Glutamatergic neuron (in vitro differentiated cells): ENCODE measurements around the gene AAMP. TPM values are rescaled to one million over a fixed set of nuclear protein-coding genes. Genes with fewer than 3 reads are reported as not detected.

Experiments
- DNase-seq: peaks from one replicate; pipeline ENCODE4 v3.0.0; 2022
- H3K27ac Mint-ChIP-seq: one replicate; pipeline ENCODE4 v1.8.0; 2020; ENCODE audit warnings: mild to moderate bottlenecking, mixed read lengths, inconsistent platforms; ENCODE audit not compliant: unreplicated experiment
- H3K27me3 Mint-ChIP-seq: one replicate; pipeline ENCODE4 v1.8.0; 2020; ENCODE audit warnings: mild to moderate bottlenecking, moderate library complexity, mixed read lengths, inconsistent platforms; ENCODE audit not compliant: unreplicated experiment
- H3K36me3 Mint-ChIP-seq: one replicate; pipeline ENCODE4 v1.8.0; 2020; ENCODE audit warnings: mild to moderate bottlenecking, mixed read lengths, inconsistent platforms; ENCODE audit not compliant: unreplicated experiment
- H3K4me1 Mint-ChIP-seq: one replicate; pipeline ENCODE4 v1.8.0; 2020; ENCODE audit warnings: mild to moderate bottlenecking, low read depth, mixed read lengths, inconsistent platforms; ENCODE audit not compliant: unreplicated experiment
- H3K4me3 Mint-ChIP-seq: one replicate; pipeline ENCODE4 v1.8.0; 2020; ENCODE audit warnings: mild to moderate bottlenecking, mixed read lengths, inconsistent platforms; ENCODE audit not compliant: unreplicated experiment
- H3K9me3 Mint-ChIP-seq: one replicate; pipeline ENCODE4 v1.8.0; 2020; ENCODE audit warnings: mild to moderate bottlenecking, moderate library complexity, mixed read lengths, inconsistent platforms; ENCODE audit not compliant: unreplicated experiment
- microRNA-seq: library from miRNA; unstranded; fragments of <30 nt; microRNA quantifications from one replicate; pipeline ENCODE4, GENCODE V29; 2020; ENCODE audit not compliant: unreplicated experiment
- total RNA-seq: library from RNA; stranded (reverse); fragmentation: NEBNext Ultra II Directional; extraction: Animal tissue kit (Norgen Biotek cat#: 25700); gene quantifications from one replicate; pipeline ENCODE4 v1.2.1, GENCODE V29; 2021; ENCODE audit not compliant: unreplicated experiment
- TF ChIP-seq, protein P1 (sequence below): fragments of 200-600 bp; sonication (generic); IDR thresholded peaks from one replicate; pipeline ENCODE4 v1.5.0; 2021; ENCODE audit not compliant: partially characterized antibody, unreplicated experiment

AAMP gene
- total RNA-seq, 1 donor from 2014 or later = 64.6 TPM

DNA sequence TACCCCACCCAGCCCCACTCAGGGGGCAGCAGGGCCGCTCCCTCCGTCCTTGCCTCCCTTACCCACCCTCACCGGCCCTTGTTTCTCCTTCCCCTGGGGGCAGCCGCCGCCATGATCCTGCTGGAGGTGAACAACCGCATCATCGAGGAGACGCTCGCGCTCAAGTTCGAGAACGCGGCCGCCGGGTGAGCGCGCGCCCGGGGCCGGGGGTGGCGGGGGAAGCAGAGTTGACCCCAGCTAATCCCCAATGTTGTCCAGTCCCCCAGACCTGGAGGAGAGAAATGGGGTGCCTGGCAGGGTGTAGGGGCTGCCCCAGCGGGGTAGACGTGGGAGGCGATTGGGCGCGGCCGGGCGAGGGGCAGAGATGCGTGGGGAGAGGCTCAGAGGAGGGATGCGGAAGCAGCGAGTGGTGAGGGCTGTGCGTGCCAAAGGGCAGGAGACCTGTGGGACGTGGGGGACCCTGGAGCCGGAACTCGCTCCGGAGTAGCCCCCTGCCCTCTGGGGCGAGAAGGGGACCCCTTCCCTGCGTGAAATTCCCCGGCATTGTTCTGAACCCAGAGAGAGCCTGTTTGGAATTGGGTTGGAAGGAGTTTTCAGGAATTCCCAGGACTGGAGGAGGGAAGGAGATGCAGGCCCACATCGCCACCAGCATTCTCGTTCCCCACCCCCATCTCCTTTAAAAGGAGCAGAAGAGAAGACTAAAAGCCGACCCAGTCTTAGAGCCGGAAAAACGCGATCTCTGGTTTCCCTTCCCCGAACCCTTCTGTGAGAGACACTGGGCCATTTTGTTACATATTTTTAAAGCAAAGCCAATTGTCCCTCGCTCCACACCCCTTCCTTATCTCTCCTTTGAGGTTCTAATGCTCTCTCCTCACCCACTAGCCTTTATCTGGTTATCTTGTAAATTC lies 52.3 kb downstream of the AAMP start:
- Mint-ChIP-seq H3K36me3 (no peaks in the 10 kb centered on the region), H3K4me3 (peak overlapping the region; percentile 93), H3K9me3 (peaks cover 7% of the 10 kb centered on the region), H3K27me3 (peaks cover 4% of the 10 kb centered on the region), H3K27ac (peak overlapping the region; percentile 80), H3K4me1 (peaks cover 27% of the 10 kb centered on the region)
- TF ChIP-seq, protein P1, sequence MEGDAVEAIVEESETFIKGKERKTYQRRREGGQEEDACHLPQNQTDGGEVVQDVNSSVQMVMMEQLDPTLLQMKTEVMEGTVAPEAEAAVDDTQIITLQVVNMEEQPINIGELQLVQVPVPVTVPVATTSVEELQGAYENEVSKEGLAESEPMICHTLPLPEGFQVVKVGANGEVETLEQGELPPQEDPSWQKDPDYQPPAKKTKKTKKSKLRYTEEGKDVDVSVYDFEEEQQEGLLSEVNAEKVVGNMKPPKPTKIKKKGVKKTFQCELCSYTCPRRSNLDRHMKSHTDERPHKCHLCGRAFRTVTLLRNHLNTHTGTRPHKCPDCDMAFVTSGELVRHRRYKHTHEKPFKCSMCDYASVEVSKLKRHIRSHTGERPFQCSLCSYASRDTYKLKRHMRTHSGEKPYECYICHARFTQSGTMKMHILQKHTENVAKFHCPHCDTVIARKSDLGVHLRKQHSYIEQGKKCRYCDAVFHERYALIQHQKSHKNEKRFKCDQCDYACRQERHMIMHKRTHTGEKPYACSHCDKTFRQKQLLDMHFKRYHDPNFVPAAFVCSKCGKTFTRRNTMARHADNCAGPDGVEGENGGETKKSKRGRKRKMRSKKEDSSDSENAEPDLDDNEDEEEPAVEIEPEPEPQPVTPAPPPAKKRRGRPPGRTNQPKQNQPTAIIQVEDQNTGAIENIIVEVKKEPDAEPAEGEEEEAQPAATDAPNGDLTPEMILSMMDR = no peak
- DNase-seq = peak; percentile 60

DNA sequence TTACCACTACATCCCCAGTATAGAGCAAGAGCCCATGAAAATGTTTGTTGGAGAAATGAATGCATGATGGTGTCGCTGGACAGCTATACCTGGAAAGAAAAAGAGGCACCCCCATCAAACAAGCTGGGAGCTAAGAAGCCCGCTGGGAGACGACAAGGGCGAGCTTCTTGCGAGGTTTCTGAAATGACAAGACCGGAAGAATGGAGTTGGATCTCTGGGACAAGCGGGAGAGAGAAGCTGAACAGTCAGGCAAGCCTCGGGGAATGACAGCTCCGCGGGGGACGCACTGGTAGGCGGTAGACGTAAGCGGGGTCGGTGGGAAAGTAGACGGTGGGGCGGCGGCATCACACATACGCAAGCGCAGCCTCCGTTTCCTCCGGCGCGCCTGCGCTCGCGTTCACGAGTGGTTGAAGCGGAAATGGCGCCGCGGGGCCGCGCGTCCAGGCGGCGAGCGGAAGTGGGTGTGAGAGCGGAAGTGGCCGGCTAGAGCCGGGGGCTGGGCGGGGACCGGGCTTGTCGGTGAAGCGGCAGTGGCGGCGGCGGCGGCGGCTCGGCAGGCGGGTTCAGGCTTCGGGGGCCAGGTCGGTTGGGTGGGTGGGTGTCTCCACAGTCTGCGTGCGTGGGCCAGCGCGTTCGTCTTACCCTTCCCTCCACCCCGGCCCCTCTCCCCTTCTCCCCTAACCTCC lies 53.1 kb downstream of the AAMP start, which contains the start of gene ARPC2:
Gene ARPC2, plus strand, starts transcription at position 516 of the 686 bp plus-strand sequence. CDS start 282 bp downstream, outside the sequence.
- H3K36me3 Mint-ChIP-seq = no peaks in the 10 kb centered on the region
- peaks cover 4% of the 10 kb centered on the region for H3K27me3 Mint-ChIP-seq
- TF ChIP-seq, protein P1 = no peak
- peak within 1 kb of the TSS; percentile 93 for H3K4me3 Mint-ChIP-seq
- peak within 1 kb of the TSS; percentile 86 for H3K27ac Mint-ChIP-seq
- peaks cover 7% of the 10 kb centered on the region for H3K9me3 Mint-ChIP-seq
- H3K4me1 Mint-ChIP-seq = peaks cover 25% of the 10 kb centered on the region
- peak; percentile 95 for DNase-seq

DNA sequence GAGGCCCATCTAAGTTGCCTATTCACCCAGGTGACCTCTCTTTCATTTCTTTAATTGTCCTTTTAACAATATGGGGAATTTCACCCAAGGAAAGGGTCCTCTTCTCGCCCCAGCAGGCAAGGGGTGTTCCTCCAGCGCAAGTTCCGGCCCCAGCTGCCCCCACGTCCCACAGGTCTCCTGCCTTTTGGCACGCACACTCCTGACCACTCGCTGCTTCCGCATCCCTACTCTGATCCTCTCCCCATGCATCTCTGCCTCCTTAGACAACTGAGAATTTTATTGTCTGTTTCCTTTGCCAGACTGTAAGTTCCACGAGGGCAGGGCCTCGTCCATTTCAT lies 53.6 kb downstream of the AAMP start:
- no peaks in the 10 kb centered on the region for H3K36me3 Mint-ChIP-seq
- peak overlapping the region; percentile 86 for H3K27ac Mint-ChIP-seq
- H3K4me3 Mint-ChIP-seq = peak overlapping the region; percentile 93
- peaks cover 7% of the 10 kb centered on the region for H3K9me3 Mint-ChIP-seq
- H3K4me1 Mint-ChIP-seq = peaks cover 22% of the 10 kb centered on the region
- peaks cover 4% of the 10 kb centered on the region for H3K27me3 Mint-ChIP-seq
- TF ChIP-seq, protein P1 = no peak
- no peak for DNase-seq

Small RNAs within 50 kb of the gene (microRNA-seq; reads per million reads assigned to microRNA genes)
- not detected for gene MIR6513

Other genes starting within 250 kb of the AAMP start
- not detected for gene RUFY4, start 200.9 kb downstream of the AAMP start, total RNA-seq
- not detected for gene CXCR2, start 144.1 kb downstream of the AAMP start, total RNA-seq
- not detected for gene CXCR1, start 103.2 kb downstream of the AAMP start, total RNA-seq
- 207 TPM for gene ARPC2, start 52.9 kb downstream of the AAMP start, total RNA-seq
- gene GPBAR1, start 9.1 kb downstream of the AAMP start, total RNA-seq = 1.6 TPM
- 44.2 TPM for gene PNKD, start 382 bp upstream of the AAMP start, total RNA-seq
- 1.8 TPM for gene TMBIM1, start 22.4 kb upstream of the AAMP start, total RNA-seq
- not detected for gene CATIP, start 86.7 kb upstream of the AAMP start, total RNA-seq
- not detected for gene SLC11A1, start 112.1 kb upstream of the AAMP start, total RNA-seq
- gene CTDSP1, start 129.7 kb upstream of the AAMP start, total RNA-seq = 9.7 TPM
- not detected for gene VIL1, start 149.0 kb upstream of the AAMP start, total RNA-seq